SH-SY5Y (cell line): Measurements from ENCODE around the gene ATRN.

ENCODE experiments used
- GATA2 ChIP-seq: IDR thresholded peaks from 2 replicates; pipeline ENCODE4 v1.6.1; 2011; ENCODE audit warnings: mild to moderate bottlenecking, low read depth, low read length
- GATA3 ChIP-seq: IDR thresholded peaks from 2 replicates; pipeline ENCODE4 v1.6.1; 2011; ENCODE audit warnings: low read depth, mild to moderate bottlenecking, low read length, moderate library complexity

DNA sequence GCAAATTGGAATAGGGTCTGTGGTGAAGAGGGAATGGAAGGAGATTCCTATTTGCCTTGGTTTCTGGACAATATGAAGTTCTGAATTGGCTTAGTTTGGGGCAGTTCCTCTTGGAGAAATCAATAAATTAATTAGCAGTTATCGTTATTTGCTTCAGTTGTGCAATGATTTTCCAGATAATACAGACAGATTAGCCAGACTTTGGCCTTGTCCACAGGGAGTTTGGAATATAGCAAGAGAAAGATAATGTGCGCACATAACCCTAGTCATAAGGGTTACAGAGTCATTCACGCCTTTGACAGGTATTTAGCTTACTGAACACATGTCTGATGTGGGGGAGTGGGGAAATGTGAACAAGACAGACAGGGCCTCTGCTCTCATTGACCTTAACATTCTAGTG, 1.3 kb downstream of the ATRN start:
- TF ChIP-seq GATA2 (no peak), GATA3 (no peak)
